Measurements from ENCODE around the gene RBM11. TPM values are rescaled to one million over a fixed set of nuclear protein-coding genes. Genes with fewer than 3 reads are reported as not detected.

RBM11 gene
- total and polyA plus RNA-seq, 7 donors = 0.28 to 4.3 (median 1.6) TPM; not detected in 1

DNA sequence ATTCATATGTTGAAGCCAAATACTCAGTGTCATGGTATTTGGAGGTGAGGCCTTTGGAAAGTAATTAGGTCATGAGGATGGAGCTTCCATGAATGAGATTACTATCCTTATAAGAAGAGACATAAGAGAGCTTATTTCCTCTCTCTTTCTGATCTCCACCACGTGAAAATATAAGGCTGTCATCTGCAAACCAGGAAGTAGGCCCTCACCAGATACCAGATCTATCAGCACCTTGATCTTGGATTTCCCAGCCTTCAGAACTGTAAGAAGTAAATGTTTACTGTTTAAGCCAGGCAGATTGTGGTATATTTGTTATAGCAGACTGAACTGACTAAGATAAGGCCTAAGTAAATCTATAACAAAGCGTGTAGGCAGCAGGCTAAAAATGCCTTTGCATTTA is 25.3 kb downstream of the RBM11 start:
- H3K27ac ChIP-seq = no peak overlapping the region
- H3K4me3 ChIP-seq = no peak overlapping the region
- no peaks in the 10 kb centered on the region for H3K4me1 ChIP-seq
- WGBS, 2 donors = 34 to 47% methylated on average over 2 of the region's 2 CpGs
- intact Hi-C loops (cut with DNase I) = no loop called here
- no peak for TF ChIP-seq POLR2AphosphoS5 (IDR thresholded peaks at IDR 0.05)
- no peak for TF ChIP-seq EP300 (IDR thresholded peaks at IDR 0.05)
- TF ChIP-seq POLR2A (IDR thresholded peaks at IDR 0.05) = no peak
- TF ChIP-seq, protein P1, sequence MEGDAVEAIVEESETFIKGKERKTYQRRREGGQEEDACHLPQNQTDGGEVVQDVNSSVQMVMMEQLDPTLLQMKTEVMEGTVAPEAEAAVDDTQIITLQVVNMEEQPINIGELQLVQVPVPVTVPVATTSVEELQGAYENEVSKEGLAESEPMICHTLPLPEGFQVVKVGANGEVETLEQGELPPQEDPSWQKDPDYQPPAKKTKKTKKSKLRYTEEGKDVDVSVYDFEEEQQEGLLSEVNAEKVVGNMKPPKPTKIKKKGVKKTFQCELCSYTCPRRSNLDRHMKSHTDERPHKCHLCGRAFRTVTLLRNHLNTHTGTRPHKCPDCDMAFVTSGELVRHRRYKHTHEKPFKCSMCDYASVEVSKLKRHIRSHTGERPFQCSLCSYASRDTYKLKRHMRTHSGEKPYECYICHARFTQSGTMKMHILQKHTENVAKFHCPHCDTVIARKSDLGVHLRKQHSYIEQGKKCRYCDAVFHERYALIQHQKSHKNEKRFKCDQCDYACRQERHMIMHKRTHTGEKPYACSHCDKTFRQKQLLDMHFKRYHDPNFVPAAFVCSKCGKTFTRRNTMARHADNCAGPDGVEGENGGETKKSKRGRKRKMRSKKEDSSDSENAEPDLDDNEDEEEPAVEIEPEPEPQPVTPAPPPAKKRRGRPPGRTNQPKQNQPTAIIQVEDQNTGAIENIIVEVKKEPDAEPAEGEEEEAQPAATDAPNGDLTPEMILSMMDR (IDR thresholded peaks at IDR 0.05) = no peak
- no peak for DNase-seq
- no peaks in the 10 kb centered on the region for H3K27me3 ChIP-seq
- H3K9me3 ChIP-seq = no peaks in the 10 kb centered on the region
- H3K36me3 ChIP-seq = no peaks in the 10 kb centered on the region

GRCh38 chr21:14243461-14243860 is 27.5 kb downstream of the RBM11 start:
- no peaks in the 10 kb centered on the region for H3K27me3 ChIP-seq
- no peaks in the 10 kb centered on the region for H3K36me3 ChIP-seq
- H3K4me1 ChIP-seq = no peaks in the 10 kb centered on the region
- H3K9me3 ChIP-seq = no peaks in the 10 kb centered on the region
- TF ChIP-seq, protein P1 (IDR thresholded peaks at IDR 0.05) = no peak
- TF ChIP-seq POLR2AphosphoS5 (IDR thresholded peaks at IDR 0.05) (no peak), POLR2A (IDR thresholded peaks at IDR 0.05) (no peak), EP300 (IDR thresholded peaks at IDR 0.05) (no peak)
- intact Hi-C loops (cut with DNase I) = no loop called here
- H3K27ac ChIP-seq = no peak overlapping the region
- no peak for DNase-seq
- H3K4me3 ChIP-seq = no peak overlapping the region
- WGBS, 2 donors = 33 to 91% methylated on average over 1 of the region's 1 CpG

DNA sequence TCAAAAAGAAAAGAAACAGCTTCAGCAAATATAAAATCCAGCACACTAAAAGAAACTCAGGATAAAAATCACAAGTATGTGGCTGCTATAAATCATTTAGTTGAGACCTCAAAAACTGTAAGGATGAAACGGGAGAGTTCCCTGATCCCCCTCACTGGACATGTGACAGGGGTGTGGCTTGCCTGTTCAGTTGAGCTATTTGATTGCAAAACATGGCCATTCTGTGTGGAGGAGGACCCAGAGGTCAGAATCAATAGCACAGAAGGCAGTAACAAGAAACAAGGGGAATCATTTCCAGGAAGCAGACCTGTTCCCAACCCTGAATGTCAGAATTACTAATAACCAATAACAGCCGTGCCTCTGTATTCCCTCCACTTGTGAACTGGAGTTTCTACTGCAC is 27.9 kb downstream of the RBM11 start:
- no peak for TF ChIP-seq EP300 (IDR thresholded peaks at IDR 0.05)
- TF ChIP-seq, protein P1 (IDR thresholded peaks at IDR 0.05) = no peak
- TF ChIP-seq POLR2A (IDR thresholded peaks at IDR 0.05) = no peak
- no peak for TF ChIP-seq POLR2AphosphoS5 (IDR thresholded peaks at IDR 0.05)
- WGBS, 2 donors = 48 to 67% methylated on average over 2 of the region's 2 CpGs
- Histone ChIP-seq H3K27ac (no peak overlapping the region), H3K27me3 (no peaks in the 10 kb centered on the region), H3K4me1 (no peaks in the 10 kb centered on the region), H3K36me3 (no peaks in the 10 kb centered on the region), H3K4me3 (no peak overlapping the region), H3K9me3 (no peaks in the 10 kb centered on the region)
- DNase-seq = no peak
- intact Hi-C loops (cut with DNase I) = no loop called here

DNA sequence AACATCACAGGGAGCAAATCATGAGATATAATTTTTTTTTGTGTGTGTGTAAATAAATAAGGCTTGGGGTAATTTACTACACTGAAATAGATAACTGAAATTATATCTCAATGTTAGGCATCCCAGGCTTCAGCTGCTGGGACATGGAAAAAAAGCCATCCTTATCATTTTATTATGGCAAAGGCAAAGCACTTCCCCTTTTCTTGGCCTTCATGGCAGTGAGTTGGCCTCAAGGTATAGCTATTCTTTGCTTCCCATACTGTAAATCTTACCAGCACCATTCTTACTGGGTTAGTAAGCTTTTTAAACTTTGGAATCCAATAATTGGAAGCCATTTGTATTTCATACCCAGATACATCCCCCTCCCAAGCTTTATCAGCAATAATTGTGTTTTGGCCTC is 29.0 kb downstream of the RBM11 start:
- Histone ChIP-seq H3K27me3 (peaks cover 0 to under 1% (median 0%) of the 10 kb centered on the region in 3 donors), H3K9me3 (no peaks in the 10 kb centered on the region), H3K4me3 (no peak overlapping the region), H3K27ac (no peak overlapping the region), H3K4me1 (no peaks in the 10 kb centered on the region), H3K36me3 (no peaks in the 10 kb centered on the region)
- DNase-seq = no peak
- intact Hi-C loops (cut with DNase I) = no loop called here
- TF ChIP-seq, protein P1 (IDR thresholded peaks at IDR 0.05) = no peak
- TF ChIP-seq POLR2AphosphoS5 (IDR thresholded peaks at IDR 0.05) = no peak
- TF ChIP-seq EP300 (IDR thresholded peaks at IDR 0.05) = no peak
- TF ChIP-seq POLR2A (IDR thresholded peaks at IDR 0.05) = no peak

GRCh38 chr21:14245711-14246110 is 29.8 kb downstream of the RBM11 start:
- Histone ChIP-seq H3K9me3 (no peaks in the 10 kb centered on the region), H3K4me1 (no peaks in the 10 kb centered on the region), H3K27ac (no peak overlapping the region), H3K27me3 (peaks cover 0 to 3% (median 0%) of the 10 kb centered on the region in 3 donors), H3K4me3 (no peak overlapping the region), H3K36me3 (no peaks in the 10 kb centered on the region)
- intact Hi-C loops (cut with DNase I) = no loop called here
- TF ChIP-seq, protein P1 (IDR thresholded peaks at IDR 0.05) = no peak
- no peak for TF ChIP-seq EP300 (IDR thresholded peaks at IDR 0.05)
- TF ChIP-seq POLR2AphosphoS5 (IDR thresholded peaks at IDR 0.05) = no peak
- no peak for TF ChIP-seq POLR2A (IDR thresholded peaks at IDR 0.05)
- DNase-seq = no peak

All from sigmoid colon (tissue), 7 donors.